Heart left ventricle (tissue), 16 donors: ENCODE measurements around the gene ASB17. TPM values are rescaled to one million over a fixed set of nuclear protein-coding genes. Genes with fewer than 3 reads are reported as not detected.

Experiments used
- ATAC-seq, 4 donors: fragments of 200-7000 bp; cut with Tn5 transposase; one replicate each; pipeline ENCODE4 v1.9.1; 2020 to 2022; ENCODE audit warnings: moderate library complexity in 4 of 4, mild to moderate bottlenecking in 3 of 4, moderate number of reproducible peaks in 1 of 4
- DNase-seq, 5 donors: peaks; one replicate each; pipeline ENCODE4 v3.0.0-alpha.2; 2020
- H3K27ac ChIP-seq, 12 donors: fragments of 200-600 bp; sonication (generic) in 4 of 12; one replicate each; pipeline versions ENCODE4 v1.5.0 to v1.8.0; 2016 to 2022; ENCODE audit warnings: mild to moderate bottlenecking in 2 of 12
- H3K27me3 ChIP-seq, 9 donors: fragments of 200-600 bp; sonication (generic) in 2 of 9; one replicate each; pipeline versions ENCODE4 v1.5.1 to v1.8.0; 2016 to 2022; ENCODE audit warnings: mild to moderate bottlenecking in 3 of 9
- H3K36me3 ChIP-seq, 9 donors: fragments of 200-600 bp; sonication (generic) in 2 of 9; one replicate each; pipeline versions ENCODE4 v1.5.0 to v1.8.0; 2018 to 2022; ENCODE audit warnings: mild to moderate bottlenecking in 2 of 9
- H3K4me1 ChIP-seq, 12 donors: fragments of 200-600 bp; sonication (generic) in 4 of 12; one replicate each; pipeline versions ENCODE4 v1.5.0 to v1.8.0; 2016 to 2022; ENCODE audit warnings: mild to moderate bottlenecking in 3 of 12
- H3K4me3 ChIP-seq, 12 donors: fragments of 200-600 bp; sonication (generic) in 4 of 12; one replicate each; pipeline versions ENCODE4 v1.5.0 to v1.8.0; 2017 to 2022; ENCODE audit warnings: mild to moderate bottlenecking in 9 of 12, moderate library complexity in 4 of 12
- H3K9me3 ChIP-seq, 12 donors: fragments of 200-600 bp; sonication (generic) in 4 of 12; one replicate each; pipeline versions ENCODE4 v1.5.0 to v1.8.0; 2016 to 2022; ENCODE audit warnings: mild to moderate bottlenecking in 1 of 12
- CTCF ChIP-seq, 12 donors: fragments of 200-600 bp; sonication (generic) in 4 of 12; IDR thresholded peaks; one replicate each; pipeline versions ENCODE4 v1.5.0 to v1.8.0; 2018 to 2022; ENCODE audit warnings: antibody characterized with exemption in 12 of 12, mild to moderate bottlenecking in 5 of 12
- POLR2A ChIP-seq, 2 donors: fragments of 450-650 bp; IDR thresholded peaks; one replicate each; pipeline ENCODE4 v1.6.1; 2017; ENCODE audit warnings: antibody characterized with exemption in 2 of 2, mild to moderate bottlenecking in 2 of 2, moderate library complexity in 2 of 2
- WGBS, 4 donors: extraction: QIAGEN DNeasy Blood & Tissue Kit in 2 of 4; methylation state at CpG; one replicate each; pipeline versions ENCODE4 v1.1.5 to v1.1.7; 2013 to 2018; 5-methylcytosine and 5-hydroxymethylcytosine counted together
- intact Hi-C, 10 donors: fragments of 100-400 bp; cut with DNase I; formaldehyde crosslinking; loops; one replicate each; pipeline versions ENCODE4 v1.11.1 to v1.14.2; 2022
- long read RNA-seq, 3 donors: library from polyadenylated mRNA; unstranded; transcript quantifications; one replicate each; pipeline ENCODE4 v2.0.0, GENCODE V29; 2020 to 2021
- polyA plus RNA-seq, 2 donors: library from polyadenylated mRNA; stranded (reverse); fragments of 200-250 nt; gene quantifications; one replicate each; pipeline ENCODE4 v1.2.3, GENCODE V29; 2013
- total RNA-seq, 9 donors: library from RNA; depleted of rRNA in 2 of 9; stranded (reverse); fragments of >200 nt in 2 of 9; fragmentation: NEBNext Ultra II Directional in 3 of 9; extraction: Animal tissue kit (Norgen Biotek cat#: 25700) in 3 of 9; gene quantifications; one replicate each; pipeline versions ENCODE4 v1.1.0 to v1.2.4, GENCODE V29; 2016 to 2023
- donor health status: ischemic (EF 13 %, LVEDD 7.1; RV severe dilation, severe dysfunction).
- donor health status: healthy with polysubstance abuse.
- donor health status: DM: no; HTN: yes; CAD: no.
- donor health status: DM: no; HTN: no; CAD: no.
- donor health status: ischemic (EF 25% LVEDD 6.9; RV normal size, moderate dysfunction).
- donor health status: ischemic (EF 25% LVEDD 5.7; RV mildly dilated, moderate dysfunction).
- donor health status: healthy.
- donor health status: DM: yes; HTN: yes; CAD: no.
- donor health status: ischemic (EF 35%, LVEDD 5.7; RV mildly dilated, moderate dysfunction).
- donor health status: nonischemic (EF 11% LVEDD 7.7; RV severe dilation, severe dysfunction).
- donor health status: DM: yes; HTN: yes; CAD: no.
- donor health status: PGD.
- donor health status: ischemic (EF 29% LVEDD 5.4; RV normal size, mild dysfunction).
- donor health status: nonischemic (EF 23%, LVEDD 6.1; RV moderate dilation, normal function).

ASB17 gene, protein sequence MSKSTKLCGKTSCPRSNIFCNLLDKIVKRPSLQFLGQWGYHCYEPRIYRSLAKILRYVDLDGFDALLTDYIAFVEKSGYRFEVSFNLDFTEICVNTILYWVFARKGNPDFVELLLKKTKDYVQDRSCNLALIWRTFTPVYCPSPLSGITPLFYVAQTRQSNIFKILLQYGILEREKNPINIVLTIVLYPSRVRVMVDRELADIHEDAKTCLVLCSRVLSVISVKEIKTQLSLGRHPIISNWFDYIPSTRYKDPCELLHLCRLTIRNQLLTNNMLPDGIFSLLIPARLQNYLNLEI
- total RNA-seq (not detected), polyA plus RNA-seq (not detected)
- long read RNA-seq, donor 1, result 0 reads
- long read RNA-seq, donor 2, result 0 reads
- long read RNA-seq, donor 3, result 0 reads

- Histone ChIP-seq H3K27me3 (no peaks in the 10 kb centered on the region), H3K4me1 (no peaks in the 10 kb centered on the region), H3K27ac (no peak within 1 kb of the TSS), H3K9me3 (no peaks in the 10 kb centered on the region), H3K36me3 (no peaks in the 10 kb centered on the region), H3K4me3 (no peak within 1 kb of the TSS)
- intact Hi-C loops, result no loop called here
- ATAC-seq (no peak), DNase-seq (no peak)
- TF ChIP-seq POLR2A (IDR thresholded peaks at IDR 0.05) (no peak), CTCF (IDR thresholded peaks at IDR 0.05) (no peak)
- 85 to 95% (median 94%) methylated on average over 1 of the region's 1 CpG for WGBS, 4 donors
Observed at GRCh38 chr1:75932304-75932703, at the start of gene ASB17. Gene ASB17, minus strand, starts transcription at chr1:75932404. Its CDS starts 113 bp downstream, at chr1:75932291.

- no peak for DNase-seq
- ATAC-seq, result no peak
- H3K4me3 ChIP-seq, result no peak overlapping the region
- no peaks in the 10 kb centered on the region for H3K4me1 ChIP-seq
- H3K27me3 ChIP-seq, result no peaks in the 10 kb centered on the region
- H3K36me3 ChIP-seq, result no peaks in the 10 kb centered on the region
- H3K9me3 ChIP-seq, result peaks cover 0 to 9% (median 0%) of the 10 kb centered on the region in 12 donors
- H3K27ac ChIP-seq, result no peak overlapping the region
- TF ChIP-seq CTCF (IDR thresholded peaks at IDR 0.05), result no peak
- no peak for TF ChIP-seq POLR2A (IDR thresholded peaks at IDR 0.05)
- intact Hi-C loops, result loop anchor here in 1 of 10 donors (10.0 kb wide), 1 partner anchor 1144 kb away; no protein-coding TSS in a partner anchor
- 56 to 60% (median 58%) methylated on average over 6 of the region's 6 CpGs for WGBS, 4 donors
Observed at GRCh38 chr1:75980972-75981897, 49.0 kb upstream of the ASB17 start.

- Histone ChIP-seq H3K36me3 (no peaks in the 10 kb centered on the region), H3K27ac (no peak overlapping the region), H3K27me3 (no peaks in the 10 kb centered on the region), H3K4me1 (no peaks in the 10 kb centered on the region), H3K4me3 (no peak overlapping the region), H3K9me3 (no peaks in the 10 kb centered on the region)
- DNase-seq (no peak), ATAC-seq (no peak)
- TF ChIP-seq POLR2A (IDR thresholded peaks at IDR 0.05) (no peak), CTCF (IDR thresholded peaks at IDR 0.05) (no peak)
- intact Hi-C loops, result no loop called here
Observed at GRCh38 chr1:75970631-75971030, 38.4 kb upstream of the ASB17 start.

GRCh38 chr1:75969550-75969949 lies 37.3 kb upstream of the ASB17 start:
- no peaks in the 10 kb centered on the region for H3K36me3 ChIP-seq
- DNase-seq (no peak), ATAC-seq (no peak)
- intact Hi-C loops, result no loop called here
- H3K27me3 ChIP-seq, result no peaks in the 10 kb centered on the region
- H3K4me3 ChIP-seq, result no peak overlapping the region
- H3K9me3 ChIP-seq, result no peaks in the 10 kb centered on the region
- 73 to 82% (median 78%) methylated on average over 3 of the region's 3 CpGs for WGBS, 4 donors
- no peak overlapping the region for H3K27ac ChIP-seq
- no peak for TF ChIP-seq CTCF (IDR thresholded peaks at IDR 0.05)
- TF ChIP-seq POLR2A (IDR thresholded peaks at IDR 0.05), result no peak
- no peaks in the 10 kb centered on the region for H3K4me1 ChIP-seq
